NB4 (cell line): ENCODE results near the gene FHIT.

Experiments
- MYC ChIP-seq: IDR thresholded peaks from 2 replicates; pipeline ENCODE4 v1.6.1; 2011; ENCODE audit warnings: low read depth, low read length
- POLR2A ChIP-seq: IDR thresholded peaks from 2 replicates; pipeline ENCODE4 v1.6.1; 2011; ENCODE audit warnings: mild to moderate bottlenecking; ENCODE audit not compliant: insufficient read length; ENCODE audit errors: extremely low read depth
- TF ChIP-seq, protein P1 (sequence below): IDR thresholded peaks from 2 replicates; pipeline ENCODE4 v1.6.1; 2011; ENCODE audit warnings: low read depth, low read length
- TF ChIP-seq, protein P2 (sequence below): IDR thresholded peaks from one replicate; pipeline ENCODE4 v1.5.1; 2012; ENCODE audit warnings: low read depth, low read length

DNA sequence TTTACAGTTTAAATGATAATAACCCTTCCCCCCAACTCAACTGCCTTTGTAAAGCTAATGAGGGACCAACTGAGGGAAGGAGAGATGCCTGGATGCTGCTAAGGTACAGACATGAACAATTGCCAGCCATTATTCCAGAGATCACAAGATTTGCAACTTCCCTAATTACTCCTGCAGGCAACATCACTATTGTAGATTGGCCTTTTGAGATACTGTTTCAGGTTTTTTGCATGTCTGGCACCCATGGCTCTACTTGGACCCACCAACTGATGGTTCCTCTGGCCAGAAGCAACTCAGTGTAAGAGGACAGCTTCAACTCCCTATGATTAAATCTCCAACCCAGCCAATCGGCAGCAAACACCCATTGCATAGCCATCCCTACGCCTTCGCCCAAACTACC is 478.7 kb downstream of the FHIT start:
- TF ChIP-seq, protein P1, sequence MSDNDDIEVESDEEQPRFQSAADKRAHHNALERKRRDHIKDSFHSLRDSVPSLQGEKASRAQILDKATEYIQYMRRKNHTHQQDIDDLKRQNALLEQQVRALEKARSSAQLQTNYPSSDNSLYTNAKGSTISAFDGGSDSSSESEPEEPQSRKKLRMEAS: no peak
- TF ChIP-seq, protein P2, sequence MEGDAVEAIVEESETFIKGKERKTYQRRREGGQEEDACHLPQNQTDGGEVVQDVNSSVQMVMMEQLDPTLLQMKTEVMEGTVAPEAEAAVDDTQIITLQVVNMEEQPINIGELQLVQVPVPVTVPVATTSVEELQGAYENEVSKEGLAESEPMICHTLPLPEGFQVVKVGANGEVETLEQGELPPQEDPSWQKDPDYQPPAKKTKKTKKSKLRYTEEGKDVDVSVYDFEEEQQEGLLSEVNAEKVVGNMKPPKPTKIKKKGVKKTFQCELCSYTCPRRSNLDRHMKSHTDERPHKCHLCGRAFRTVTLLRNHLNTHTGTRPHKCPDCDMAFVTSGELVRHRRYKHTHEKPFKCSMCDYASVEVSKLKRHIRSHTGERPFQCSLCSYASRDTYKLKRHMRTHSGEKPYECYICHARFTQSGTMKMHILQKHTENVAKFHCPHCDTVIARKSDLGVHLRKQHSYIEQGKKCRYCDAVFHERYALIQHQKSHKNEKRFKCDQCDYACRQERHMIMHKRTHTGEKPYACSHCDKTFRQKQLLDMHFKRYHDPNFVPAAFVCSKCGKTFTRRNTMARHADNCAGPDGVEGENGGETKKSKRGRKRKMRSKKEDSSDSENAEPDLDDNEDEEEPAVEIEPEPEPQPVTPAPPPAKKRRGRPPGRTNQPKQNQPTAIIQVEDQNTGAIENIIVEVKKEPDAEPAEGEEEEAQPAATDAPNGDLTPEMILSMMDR: no peak
- TF ChIP-seq POLR2A (no peak), MYC (no peak)
